Measurements from ENCODE around the gene TMEM131.

DNA sequence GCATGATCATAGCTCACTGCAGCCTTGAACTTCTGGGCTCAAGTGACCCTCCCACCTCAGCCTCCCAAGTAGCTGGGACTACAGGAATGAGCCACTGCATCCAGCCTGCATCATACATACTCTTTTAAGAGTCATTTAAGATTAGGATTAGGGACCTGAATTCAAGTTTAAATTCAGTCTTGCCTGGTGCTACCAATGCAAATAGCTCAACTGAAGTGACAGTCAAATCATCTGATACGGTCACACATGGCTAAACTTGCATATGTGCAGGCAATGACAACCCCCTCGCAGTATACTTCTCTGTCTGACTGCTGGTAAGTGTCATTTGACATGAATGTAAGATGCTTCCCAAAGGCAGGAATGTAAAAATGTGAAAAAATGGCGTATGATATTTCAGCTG is 31.8 kb upstream of the TMEM131 start:
- TF ChIP-seq, protein P1, sequence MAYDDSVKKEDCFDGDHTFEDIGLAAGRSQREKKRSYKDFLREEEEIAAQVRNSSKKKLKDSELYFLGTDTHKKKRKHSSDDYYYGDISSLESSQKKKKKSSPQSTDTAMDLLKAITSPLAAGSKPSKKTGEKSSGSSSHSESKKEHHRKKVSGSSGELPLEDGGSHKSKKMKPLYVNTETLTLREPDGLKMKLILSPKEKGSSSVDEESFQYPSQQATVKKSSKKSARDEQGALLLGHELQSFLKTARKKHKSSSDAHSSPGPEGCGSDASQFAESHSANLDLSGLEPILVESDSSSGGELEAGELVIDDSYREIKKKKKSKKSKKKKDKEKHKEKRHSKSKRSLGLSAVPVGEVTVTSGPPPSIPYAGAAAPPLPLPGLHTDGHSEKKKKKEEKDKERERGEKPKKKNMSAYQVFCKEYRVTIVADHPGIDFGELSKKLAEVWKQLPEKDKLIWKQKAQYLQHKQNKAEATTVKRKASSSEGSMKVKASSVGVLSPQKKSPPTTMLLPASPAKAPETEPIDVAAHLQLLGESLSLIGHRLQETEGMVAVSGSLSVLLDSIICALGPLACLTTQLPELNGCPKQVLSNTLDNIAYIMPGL (CRISPR knock-in tag; IDR thresholded peaks at IDR 0.05): no peak
- TF ChIP-seq MXD4 (CRISPR knock-in tag; IDR thresholded peaks at IDR 0.05; ENCODE audit: borderline replicate concordance) (no peak), TCF7 (CRISPR knock-in tag; IDR thresholded peaks at IDR 0.05; ENCODE audit: low read depth) (no peak), FOXP4 (CRISPR knock-in tag; IDR thresholded peaks at IDR 0.05) (no peak), CTCF (IDR thresholded peaks at IDR 0.05) (no peak), ETV6 (CRISPR knock-in tag; IDR thresholded peaks at IDR 0.05) (no peak), NR3C1 (CRISPR knock-in tag; conservative IDR thresholded peaks at IDR 0.05; ENCODE audit: low read depth) (no peak), SP1 (CRISPR knock-in tag; conservative IDR thresholded peaks at IDR 0.05) (no peak), FOXP1 (CRISPR knock-in tag; IDR thresholded peaks at IDR 0.05; ENCODE audit: borderline replicate concordance) (no peak), ZMAT4 (CRISPR knock-in tag; IDR thresholded peaks at IDR 0.05) (no peak)
- TF ChIP-seq, protein P2, sequence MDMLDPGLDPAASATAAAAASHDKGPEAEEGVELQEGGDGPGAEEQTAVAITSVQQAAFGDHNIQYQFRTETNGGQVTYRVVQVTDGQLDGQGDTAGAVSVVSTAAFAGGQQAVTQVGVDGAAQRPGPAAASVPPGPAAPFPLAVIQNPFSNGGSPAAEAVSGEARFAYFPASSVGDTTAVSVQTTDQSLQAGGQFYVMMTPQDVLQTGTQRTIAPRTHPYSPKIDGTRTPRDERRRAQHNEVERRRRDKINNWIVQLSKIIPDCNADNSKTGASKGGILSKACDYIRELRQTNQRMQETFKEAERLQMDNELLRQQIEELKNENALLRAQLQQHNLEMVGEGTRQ (CRISPR knock-in tag; IDR thresholded peaks at IDR 0.05): no peak
- TF ChIP-seq, protein P3, sequence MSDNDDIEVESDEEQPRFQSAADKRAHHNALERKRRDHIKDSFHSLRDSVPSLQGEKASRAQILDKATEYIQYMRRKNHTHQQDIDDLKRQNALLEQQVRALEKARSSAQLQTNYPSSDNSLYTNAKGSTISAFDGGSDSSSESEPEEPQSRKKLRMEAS (CRISPR knock-in tag; IDR thresholded peaks at IDR 0.05): no peak
- TF ChIP-seq, protein P4, sequence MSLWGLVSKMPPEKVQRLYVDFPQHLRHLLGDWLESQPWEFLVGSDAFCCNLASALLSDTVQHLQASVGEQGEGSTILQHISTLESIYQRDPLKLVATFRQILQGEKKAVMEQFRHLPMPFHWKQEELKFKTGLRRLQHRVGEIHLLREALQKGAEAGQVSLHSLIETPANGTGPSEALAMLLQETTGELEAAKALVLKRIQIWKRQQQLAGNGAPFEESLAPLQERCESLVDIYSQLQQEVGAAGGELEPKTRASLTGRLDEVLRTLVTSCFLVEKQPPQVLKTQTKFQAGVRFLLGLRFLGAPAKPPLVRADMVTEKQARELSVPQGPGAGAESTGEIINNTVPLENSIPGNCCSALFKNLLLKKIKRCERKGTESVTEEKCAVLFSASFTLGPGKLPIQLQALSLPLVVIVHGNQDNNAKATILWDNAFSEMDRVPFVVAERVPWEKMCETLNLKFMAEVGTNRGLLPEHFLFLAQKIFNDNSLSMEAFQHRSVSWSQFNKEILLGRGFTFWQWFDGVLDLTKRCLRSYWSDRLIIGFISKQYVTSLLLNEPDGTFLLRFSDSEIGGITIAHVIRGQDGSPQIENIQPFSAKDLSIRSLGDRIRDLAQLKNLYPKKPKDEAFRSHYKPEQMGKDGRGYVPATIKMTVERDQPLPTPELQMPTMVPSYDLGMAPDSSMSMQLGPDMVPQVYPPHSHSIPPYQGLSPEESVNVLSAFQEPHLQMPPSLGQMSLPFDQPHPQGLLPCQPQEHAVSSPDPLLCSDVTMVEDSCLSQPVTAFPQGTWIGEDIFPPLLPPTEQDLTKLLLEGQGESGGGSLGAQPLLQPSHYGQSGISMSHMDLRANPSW (CRISPR knock-in tag; conservative IDR thresholded peaks at IDR 0.05; ENCODE audit: low read depth): no peak

All from WTC11 (cell line).